PC-9 (cell line): Measurements from ENCODE around the gene REEP2.

Experiments
- CTCF ChIP-seq: fragments of 200-600 bp; sonication (generic); conservative IDR thresholded peaks from 2 replicates; pipeline ENCODE4 v1.6.1; 2017; ENCODE audit warnings: mixed run types, antibody characterized with exemption, mild to moderate bottlenecking, moderate library complexity
- EZH2 ChIP-seq: fragments of 200-600 bp; sonication (generic); IDR thresholded peaks from 2 replicates; pipeline ENCODE4 v1.8.0; 2017; ENCODE audit warnings: antibody characterized with exemption, low read depth

GRCh38 chr5:138408023-138408422 lies 30.8 kb upstream of the REEP2 start:
- no peak for TF ChIP-seq EZH2
- no peak for TF ChIP-seq CTCF
